Calu3 (cell line): ENCODE results near the gene LDLRAD3. TPM values are rescaled to one million over a fixed set of nuclear protein-coding genes. Genes with fewer than 3 reads are reported as not detected.

Source experiments
- BruUV-seq: library from RNA; stranded (reverse); fragments of 400-500 nt; replicated peaks from 2 replicates; lab custom pipeline; 2021; lab: Mats Ljungman, UMichigan
- CTCF ChIA-PET: fragments of 300-600 bp; sonication (Branson Sonifier 250); formaldehyde crosslinking; loops from one replicate; lab custom pipeline; 2022; ENCODE audit warnings: antibody characterized with exemption; lab: Charles Lee
- DNase-seq: peaks from one replicate; pipeline ENCODE4 v3.0.0; 2022
- H3K27ac Mint-ChIP-seq: one replicate; pipeline ENCODE4 v1.8.0; 2022; ENCODE audit warnings: mixed read lengths; ENCODE audit not compliant: unreplicated experiment
- H3K27me3 Mint-ChIP-seq: one replicate; pipeline ENCODE4 v1.8.0; 2022; ENCODE audit warnings: mixed read lengths; ENCODE audit not compliant: unreplicated experiment
- H3K36me3 Mint-ChIP-seq: one replicate; pipeline ENCODE4 v1.8.0; 2022; ENCODE audit warnings: mild to moderate bottlenecking, moderate library complexity, mixed read lengths; ENCODE audit not compliant: insufficient read depth, unreplicated experiment
- H3K4me1 Mint-ChIP-seq: one replicate; pipeline ENCODE4 v1.8.0; 2022; ENCODE audit warnings: mild to moderate bottlenecking, low read depth, mixed read lengths; ENCODE audit not compliant: unreplicated experiment
- H3K4me3 Mint-ChIP-seq: one replicate; pipeline ENCODE4 v1.8.0; 2022; ENCODE audit warnings: mild to moderate bottlenecking, low read depth, moderate library complexity, mixed read lengths; ENCODE audit not compliant: unreplicated experiment
- H3K9me3 Mint-ChIP-seq: one replicate; pipeline ENCODE4 v1.8.0; 2022; ENCODE audit warnings: low read depth, mixed read lengths; ENCODE audit not compliant: unreplicated experiment
- CTCF ChIP-seq: fragments of 200-600 bp; IDR thresholded peaks from one replicate; pipeline ENCODE4 v1.8.0; 2022; ENCODE audit warnings: antibody characterized with exemption; ENCODE audit not compliant: unreplicated experiment
- intact Hi-C: fragments of 100-400 bp; cut with micrococcal nuclease; formaldehyde crosslinking; loops from one replicate; pipeline ENCODE4 v1.10.0; 2022; ENCODE audit not compliant: unreplicated experiment
- total RNA-seq: library from RNA; stranded (reverse); gene quantifications from 2 replicates; pipeline ENCODE4 v1.2.3, GENCODE V29; 2022

The LDLRAD3 gene
- total RNA-seq, 1 experiment from 2014 or later: 16.2 TPM

DNA sequence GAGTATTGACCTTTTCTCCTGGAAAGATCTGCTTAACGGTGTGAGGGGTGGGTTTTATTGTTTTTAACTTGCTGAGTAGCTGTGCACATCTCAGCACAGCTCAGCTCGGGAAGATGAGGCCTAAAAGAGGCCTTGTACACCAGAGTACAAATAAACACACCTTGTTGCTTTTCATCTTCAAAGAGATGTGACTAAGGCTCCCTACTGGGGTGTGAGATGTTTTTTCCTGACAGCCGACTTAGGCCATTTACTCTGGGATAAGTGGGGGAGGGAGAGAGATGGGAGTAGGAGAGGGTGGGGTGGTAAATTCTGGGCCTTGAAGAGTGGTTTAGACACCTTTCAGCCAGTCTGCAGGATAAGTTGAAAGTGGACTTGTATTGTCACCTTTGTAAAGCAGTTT, 2.9 kb downstream of the LDLRAD3 start:
- H3K4me1 Mint-ChIP-seq: peaks cover 29% of the 10 kb centered on the region
- H3K9me3 Mint-ChIP-seq: no peaks in the 10 kb centered on the region
- H3K4me3 Mint-ChIP-seq: no peak overlapping the region
- H3K27ac Mint-ChIP-seq: no peak overlapping the region
- no peak for DNase-seq
- intact Hi-C loops: loop anchor here (10.0 kb wide), 3 partner anchors 122 to 312 kb away; no protein-coding TSS in a partner anchor
- TF ChIP-seq CTCF: no peak
- no peaks in the 10 kb centered on the region for H3K27me3 Mint-ChIP-seq
- H3K36me3 Mint-ChIP-seq: peaks cover 25% of the 10 kb centered on the region
- CTCF ChIA-PET: no interaction called here
- BruUV-seq: no TSS peak

- H3K4me3 Mint-ChIP-seq: no peak overlapping the region
- intact Hi-C loops: loop anchor here (10.0 kb wide), 3 partner anchors 123 to 313 kb away; no protein-coding TSS in a partner anchor
- H3K27me3 Mint-ChIP-seq: no peaks in the 10 kb centered on the region
- H3K4me1 Mint-ChIP-seq: peaks cover 29% of the 10 kb centered on the region
- no peaks in the 10 kb centered on the region for H3K9me3 Mint-ChIP-seq
- BruUV-seq: no TSS peak
- CTCF ChIA-PET: no interaction called here
- DNase-seq: no peak
- no peak overlapping the region for H3K27ac Mint-ChIP-seq
- TF ChIP-seq CTCF: no peak
- H3K36me3 Mint-ChIP-seq: peaks cover 25% of the 10 kb centered on the region
Observed at GRCh38 chr11:35947437-35947836, 3.6 kb downstream of the LDLRAD3 start.

GRCh38 chr11:35949242-35949641, 5.4 kb downstream of the LDLRAD3 start:
- intact Hi-C loops: loop anchor here (10.0 kb wide), 3 partner anchors 124 to 314 kb away; no protein-coding TSS in a partner anchor
- Mint-ChIP-seq H3K4me1 (peaks cover 27% of the 10 kb centered on the region), H3K27me3 (no peaks in the 10 kb centered on the region), H3K9me3 (no peaks in the 10 kb centered on the region), H3K27ac (no peak overlapping the region), H3K4me3 (no peak overlapping the region), H3K36me3 (peaks cover 12% of the 10 kb centered on the region)
- no TSS peak for BruUV-seq
- DNase-seq: no peak
- CTCF ChIA-PET: interaction anchor here (0.9 kb wide), 1 partner anchor 200 kb away, joined by 3 read pairs; no protein-coding TSS in a partner anchor
- TF ChIP-seq CTCF: no peak

- H3K36me3 Mint-ChIP-seq: peaks cover 4% of the 10 kb centered on the region
- no peak overlapping the region for H3K27ac Mint-ChIP-seq
- H3K4me1 Mint-ChIP-seq: peaks cover 19% of the 10 kb centered on the region
- no peak overlapping the region for H3K4me3 Mint-ChIP-seq
- H3K27me3 Mint-ChIP-seq: no peaks in the 10 kb centered on the region
- TF ChIP-seq CTCF: no peak
- CTCF ChIA-PET: interaction anchor here (0.6 kb wide), 1 partner anchor 128 kb away, joined by 3 read pairs; no protein-coding TSS in a partner anchor
- intact Hi-C loops: no loop called here
- no TSS peak for BruUV-seq
- H3K9me3 Mint-ChIP-seq: no peaks in the 10 kb centered on the region
- no peak for DNase-seq
Observed at GRCh38 chr11:35950082-35950481, 6.2 kb downstream of the LDLRAD3 start.
